Fibroblast of mammary gland (primary cell): ENCODE measurements around the gene MYRF.
A peak's percentile ranks its signal among the peaks of the same experiment; 100 is the strongest.

ENCODE experiments used
- DNase-seq: peaks from one replicate; pipeline ENCODE4 v3.0.0-alpha.2; 2010; ENCODE audit warnings: low read depth
- H3K4me3 ChIP-seq: 2 replicates; pipeline ENCODE4 v1.5.1; 2011; ENCODE audit warnings: low read depth, mild to moderate bottlenecking, low read length, moderate library complexity; ENCODE audit not compliant: control insufficient read depth
- TF ChIP-seq, protein P1 (sequence below): conservative IDR thresholded peaks from 2 replicates; pipeline ENCODE4 v1.5.1; 2011; ENCODE audit warnings: low read depth, low read length, inconsistent platforms; ENCODE audit not compliant: control insufficient read depth, insufficient read depth

The MYRF gene

DNA sequence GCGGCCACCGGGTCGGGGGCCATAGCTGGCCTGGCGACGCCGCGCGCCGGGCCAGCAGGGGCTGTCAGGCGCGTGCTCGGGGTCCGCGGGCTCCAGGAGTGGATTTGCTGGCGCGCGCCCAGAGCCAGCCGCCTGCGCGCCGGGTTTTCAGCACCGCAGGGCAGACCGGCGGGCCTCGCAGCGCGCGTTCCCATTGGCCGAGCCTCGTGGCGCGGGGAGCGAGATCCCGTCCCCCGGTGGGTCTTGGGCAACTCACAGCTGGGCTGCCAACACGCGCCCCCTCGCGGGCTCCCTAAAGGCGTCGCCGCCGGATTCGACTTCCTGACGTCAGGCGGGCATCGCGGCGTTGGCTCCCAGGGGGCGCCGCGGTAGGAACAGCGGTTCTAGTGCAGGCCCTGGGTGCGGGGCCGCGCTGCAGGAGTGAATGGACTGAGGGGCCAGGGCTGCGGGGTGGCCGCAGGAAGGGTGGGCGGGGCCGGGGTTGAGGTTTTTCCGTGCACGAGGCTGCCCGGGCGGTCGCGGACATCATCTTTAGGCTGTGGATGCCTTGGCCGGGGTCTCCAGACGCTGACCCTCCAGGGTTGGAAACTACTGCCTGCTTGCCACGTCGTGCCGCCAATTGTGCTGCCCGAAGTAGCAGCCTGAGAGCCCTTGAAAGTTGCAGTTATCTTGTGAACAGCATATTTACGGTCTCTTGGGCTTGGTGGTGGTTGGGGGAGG, 64.5 kb downstream of the MYRF start, which contains the start of gene FADS1:
Gene FADS1 (minus strand): TSS at position 268 of the 720 bp plus-strand sequence. CDS start 74 bp downstream, at position 194.
- peak; percentile 92 for DNase-seq
- H3K4me3 ChIP-seq = peak within 1 kb of the TSS; percentile 83
- TF ChIP-seq, protein P1, sequence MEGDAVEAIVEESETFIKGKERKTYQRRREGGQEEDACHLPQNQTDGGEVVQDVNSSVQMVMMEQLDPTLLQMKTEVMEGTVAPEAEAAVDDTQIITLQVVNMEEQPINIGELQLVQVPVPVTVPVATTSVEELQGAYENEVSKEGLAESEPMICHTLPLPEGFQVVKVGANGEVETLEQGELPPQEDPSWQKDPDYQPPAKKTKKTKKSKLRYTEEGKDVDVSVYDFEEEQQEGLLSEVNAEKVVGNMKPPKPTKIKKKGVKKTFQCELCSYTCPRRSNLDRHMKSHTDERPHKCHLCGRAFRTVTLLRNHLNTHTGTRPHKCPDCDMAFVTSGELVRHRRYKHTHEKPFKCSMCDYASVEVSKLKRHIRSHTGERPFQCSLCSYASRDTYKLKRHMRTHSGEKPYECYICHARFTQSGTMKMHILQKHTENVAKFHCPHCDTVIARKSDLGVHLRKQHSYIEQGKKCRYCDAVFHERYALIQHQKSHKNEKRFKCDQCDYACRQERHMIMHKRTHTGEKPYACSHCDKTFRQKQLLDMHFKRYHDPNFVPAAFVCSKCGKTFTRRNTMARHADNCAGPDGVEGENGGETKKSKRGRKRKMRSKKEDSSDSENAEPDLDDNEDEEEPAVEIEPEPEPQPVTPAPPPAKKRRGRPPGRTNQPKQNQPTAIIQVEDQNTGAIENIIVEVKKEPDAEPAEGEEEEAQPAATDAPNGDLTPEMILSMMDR = no peak

DNA sequence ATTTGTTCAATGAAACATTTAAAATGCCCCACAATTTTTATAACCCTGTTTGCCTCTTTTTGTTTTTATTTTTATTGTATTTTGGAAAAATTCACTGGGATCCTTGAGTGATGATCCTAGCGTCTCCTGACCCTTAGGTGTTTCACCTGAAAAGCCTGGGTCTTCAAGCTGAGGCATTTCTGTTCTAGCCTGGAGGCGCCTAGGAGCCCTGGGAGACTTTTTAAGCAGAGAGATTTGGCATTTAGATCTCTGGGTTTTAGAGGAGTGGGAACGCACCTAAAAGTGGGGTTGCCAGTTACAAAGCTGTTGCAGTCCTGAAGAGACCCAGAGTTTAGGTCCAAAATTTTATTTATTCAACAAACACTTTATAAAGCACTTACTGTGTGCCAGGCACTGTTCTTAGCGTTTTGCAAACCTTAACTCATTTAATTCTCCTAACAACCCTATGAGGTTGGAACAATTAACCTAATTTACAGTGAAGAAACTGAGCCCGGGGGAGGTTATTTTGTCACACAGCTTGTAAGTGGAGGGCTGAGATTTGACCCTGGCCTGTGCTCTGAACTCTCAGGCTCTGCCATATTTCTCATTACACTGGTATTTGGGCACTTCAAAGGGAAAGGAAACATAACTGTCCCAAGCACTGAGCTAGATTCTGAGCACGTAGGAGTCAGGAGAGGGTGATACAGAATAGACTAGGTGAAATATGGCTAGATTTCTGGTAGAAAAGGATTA, 65.2 kb downstream of the MYRF start:
- TF ChIP-seq, protein P1 = no peak
- H3K4me3 ChIP-seq = peak overlapping the region; percentile 83
- no peak for DNase-seq

DNA sequence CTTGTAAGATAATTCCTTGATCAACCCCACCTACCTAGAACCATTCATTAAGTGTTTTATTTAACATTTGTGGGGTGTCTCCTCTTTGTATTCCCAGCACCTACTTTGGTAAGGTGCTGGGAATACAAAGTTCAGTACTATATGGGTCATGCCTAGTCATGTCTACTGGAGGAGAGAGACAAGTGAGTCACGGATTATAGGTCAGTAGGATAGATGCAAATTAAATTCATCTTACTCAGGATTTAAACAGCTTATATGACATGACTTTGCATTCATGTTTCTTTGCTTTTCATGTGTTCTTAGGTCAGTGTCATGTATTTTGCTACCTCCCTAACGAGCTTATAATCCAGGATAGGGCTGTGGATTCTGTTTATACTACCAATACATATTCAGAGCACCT, 67.7 kb downstream of the MYRF start:
- TF ChIP-seq, protein P1 = no peak
- no peak overlapping the region for H3K4me3 ChIP-seq
- peak; percentile 85 for DNase-seq

DNA sequence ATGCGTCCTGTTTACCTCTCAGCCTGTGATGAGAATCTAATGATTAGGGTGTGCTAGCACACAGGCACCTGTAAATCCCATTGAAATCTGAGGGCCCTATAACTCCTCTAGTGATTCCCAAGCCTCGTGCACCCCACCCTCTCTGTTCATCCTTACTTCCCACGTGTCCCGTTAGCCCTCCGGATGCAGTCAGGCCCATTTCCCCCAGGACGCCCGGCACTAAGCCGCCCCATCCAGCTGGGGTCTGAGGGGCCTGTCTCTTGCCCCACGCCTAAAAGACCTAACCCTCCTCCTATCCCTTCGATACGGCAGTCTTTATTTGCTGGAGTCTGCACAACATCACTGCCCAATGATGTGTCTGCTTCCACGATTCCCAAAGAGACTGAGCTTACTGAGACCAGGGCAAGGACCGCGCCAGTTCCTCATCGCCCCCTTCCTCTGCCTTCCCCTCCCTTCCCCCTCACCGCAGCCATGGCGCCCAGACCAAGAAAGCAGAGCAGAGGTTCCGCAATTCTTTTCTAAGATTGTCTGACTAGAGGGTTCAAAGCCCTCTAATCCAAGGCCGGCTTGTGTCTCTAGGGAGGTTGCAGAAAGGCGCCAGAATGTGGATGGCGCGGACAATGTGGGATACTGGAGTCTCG, 74.6 kb downstream of the MYRF start:
- TF ChIP-seq, protein P1 = no peak
- no peak for DNase-seq
- H3K4me3 ChIP-seq = peak overlapping the region; percentile 96

DNA sequence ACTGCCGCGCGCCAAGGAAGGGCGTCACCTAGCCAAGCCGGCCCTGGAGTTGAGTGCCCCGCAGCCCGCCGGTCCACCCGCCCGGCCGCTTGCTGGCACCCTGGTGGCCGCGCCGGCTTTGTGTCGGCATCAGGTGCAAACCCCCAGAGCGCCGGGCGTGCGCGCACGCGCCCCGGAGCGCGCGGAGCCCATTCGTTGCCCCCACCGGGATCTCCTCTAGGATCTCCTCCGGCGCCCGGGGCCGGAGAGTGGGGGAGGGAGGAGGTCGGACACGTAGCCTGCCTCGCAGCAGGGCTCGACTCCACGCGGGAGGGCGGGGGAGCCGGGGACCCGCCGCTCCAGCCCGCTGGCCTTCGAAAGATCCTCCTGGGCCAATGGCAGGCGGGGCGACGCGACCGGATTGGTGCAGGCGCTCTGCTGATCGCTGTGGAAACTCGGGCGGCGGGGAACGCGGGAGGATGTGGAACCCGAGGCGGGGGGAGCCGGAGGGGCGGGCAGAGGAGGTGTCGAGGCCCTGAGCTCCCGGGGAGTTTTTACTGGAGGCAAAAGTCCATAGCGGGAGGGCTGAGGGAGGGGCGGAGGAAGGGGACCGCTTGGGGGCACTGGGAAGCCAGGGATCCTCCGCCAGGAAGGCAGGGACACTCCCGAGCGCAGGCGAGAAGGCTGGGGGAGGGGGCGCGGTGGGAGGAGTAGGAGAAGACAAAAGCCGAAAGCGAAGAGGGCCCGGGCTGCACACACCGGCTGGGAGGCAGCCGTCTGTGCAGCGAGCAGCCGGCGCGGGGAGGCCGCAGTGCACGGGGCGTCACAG, 75.3 kb downstream of the MYRF start, which contains the start of gene FADS2:
Gene FADS2 (plus strand): TSS at position 730 of the 808 bp plus-strand sequence. CDS start 91 bp downstream, outside the sequence.
- DNase-seq = peak; percentile 95
- TF ChIP-seq, protein P1 = no peak
- H3K4me3 ChIP-seq = peak within 1 kb of the TSS; percentile 96

DNA sequence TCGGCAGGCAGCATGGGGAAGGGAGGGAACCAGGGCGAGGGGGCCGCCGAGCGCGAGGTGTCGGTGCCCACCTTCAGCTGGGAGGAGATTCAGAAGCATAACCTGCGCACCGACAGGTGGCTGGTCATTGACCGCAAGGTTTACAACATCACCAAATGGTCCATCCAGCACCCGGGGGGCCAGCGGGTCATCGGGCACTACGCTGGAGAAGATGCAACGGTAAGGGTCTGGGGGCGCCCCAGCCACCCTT, 75.9 kb downstream of the MYRF start:
- H3K4me3 ChIP-seq = peak overlapping the region; percentile 96
- TF ChIP-seq, protein P1 = no peak
- DNase-seq = no peak
